Chondrocyte (in vitro differentiated cells): ENCODE data around the gene RNASEH1. TPM values are rescaled to one million over a fixed set of nuclear protein-coding genes. Genes with fewer than 3 reads are reported as not detected.

ENCODE experiments used
- DNase-seq: peaks from one replicate; pipeline ENCODE4 v3.0.0; 2021; ENCODE audit warnings: mixed read lengths, low spot score
- H3K27ac Mint-ChIP-seq: one replicate; pipeline ENCODE4 v1.8.0; 2021; ENCODE audit warnings: mild to moderate bottlenecking, moderate library complexity, mixed read lengths; ENCODE audit not compliant: unreplicated experiment
- H3K27me3 Mint-ChIP-seq: 2 replicates; pipeline ENCODE4 v1.8.0; 2021; ENCODE audit warnings: low read depth, mixed read lengths
- H3K36me3 Mint-ChIP-seq: 2 replicates; pipeline ENCODE4 v1.8.0; 2021; ENCODE audit warnings: low read depth, mixed read lengths
- H3K4me1 Mint-ChIP-seq: 2 replicates; pipeline ENCODE4 v1.8.0; 2021; ENCODE audit warnings: low read depth, mild to moderate bottlenecking, mixed read lengths
- H3K4me3 Mint-ChIP-seq: one replicate; pipeline ENCODE4 v1.8.0; 2021; ENCODE audit warnings: mild to moderate bottlenecking, moderate library complexity, mixed read lengths; ENCODE audit not compliant: unreplicated experiment
- H3K9me3 Mint-ChIP-seq: 2 replicates; pipeline ENCODE4 v1.8.0; 2021; ENCODE audit warnings: low read depth, mixed read lengths
- total RNA-seq: library from RNA; stranded (reverse); gene quantifications from 3 replicates; pipeline ENCODE4 v1.2.1, GENCODE V29; 2021
- TF ChIP-seq, protein P1 (sequence below): fragments of 200-600 bp; sonication (generic); IDR thresholded peaks from 2 replicates; pipeline ENCODE4 v1.5.0; 2021; ENCODE audit warnings: antibody characterized with exemption, mild to moderate bottlenecking, moderate library complexity

Gene RNASEH1
- total RNA-seq, 1 donor from 2014 or later = 28.9 TPM

DNA sequence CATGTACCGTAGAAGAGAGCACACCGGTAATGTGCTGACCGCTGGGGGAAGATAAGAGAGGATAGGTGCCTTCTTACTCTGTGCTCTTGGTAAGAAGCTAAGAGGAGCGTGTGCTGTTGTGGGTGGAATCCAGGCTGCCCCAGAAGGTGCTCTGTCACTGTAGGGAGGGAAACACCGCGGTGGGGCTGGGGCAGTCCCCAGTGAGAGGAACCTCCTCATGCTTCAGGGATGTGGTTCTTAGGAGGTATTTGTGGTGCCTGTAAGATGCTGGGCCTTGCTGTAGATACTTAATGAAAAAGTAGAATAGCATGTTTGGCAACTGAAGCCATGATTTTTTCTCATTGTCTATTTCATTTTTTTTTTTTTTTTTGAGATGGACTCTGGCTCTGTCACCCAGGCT, 37.9 kb upstream of the RNASEH1 start:
- H3K9me3 Mint-ChIP-seq = no peaks in the 10 kb centered on the region
- no peaks in the 10 kb centered on the region for H3K36me3 Mint-ChIP-seq
- TF ChIP-seq, protein P1, sequence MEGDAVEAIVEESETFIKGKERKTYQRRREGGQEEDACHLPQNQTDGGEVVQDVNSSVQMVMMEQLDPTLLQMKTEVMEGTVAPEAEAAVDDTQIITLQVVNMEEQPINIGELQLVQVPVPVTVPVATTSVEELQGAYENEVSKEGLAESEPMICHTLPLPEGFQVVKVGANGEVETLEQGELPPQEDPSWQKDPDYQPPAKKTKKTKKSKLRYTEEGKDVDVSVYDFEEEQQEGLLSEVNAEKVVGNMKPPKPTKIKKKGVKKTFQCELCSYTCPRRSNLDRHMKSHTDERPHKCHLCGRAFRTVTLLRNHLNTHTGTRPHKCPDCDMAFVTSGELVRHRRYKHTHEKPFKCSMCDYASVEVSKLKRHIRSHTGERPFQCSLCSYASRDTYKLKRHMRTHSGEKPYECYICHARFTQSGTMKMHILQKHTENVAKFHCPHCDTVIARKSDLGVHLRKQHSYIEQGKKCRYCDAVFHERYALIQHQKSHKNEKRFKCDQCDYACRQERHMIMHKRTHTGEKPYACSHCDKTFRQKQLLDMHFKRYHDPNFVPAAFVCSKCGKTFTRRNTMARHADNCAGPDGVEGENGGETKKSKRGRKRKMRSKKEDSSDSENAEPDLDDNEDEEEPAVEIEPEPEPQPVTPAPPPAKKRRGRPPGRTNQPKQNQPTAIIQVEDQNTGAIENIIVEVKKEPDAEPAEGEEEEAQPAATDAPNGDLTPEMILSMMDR = no peak
- H3K4me1 Mint-ChIP-seq = peaks cover 3% of the 10 kb centered on the region
- no peak overlapping the region for H3K4me3 Mint-ChIP-seq
- peaks cover 2% of the 10 kb centered on the region for H3K27me3 Mint-ChIP-seq
- no peak overlapping the region for H3K27ac Mint-ChIP-seq
- DNase-seq = peak; percentile 34

DNA sequence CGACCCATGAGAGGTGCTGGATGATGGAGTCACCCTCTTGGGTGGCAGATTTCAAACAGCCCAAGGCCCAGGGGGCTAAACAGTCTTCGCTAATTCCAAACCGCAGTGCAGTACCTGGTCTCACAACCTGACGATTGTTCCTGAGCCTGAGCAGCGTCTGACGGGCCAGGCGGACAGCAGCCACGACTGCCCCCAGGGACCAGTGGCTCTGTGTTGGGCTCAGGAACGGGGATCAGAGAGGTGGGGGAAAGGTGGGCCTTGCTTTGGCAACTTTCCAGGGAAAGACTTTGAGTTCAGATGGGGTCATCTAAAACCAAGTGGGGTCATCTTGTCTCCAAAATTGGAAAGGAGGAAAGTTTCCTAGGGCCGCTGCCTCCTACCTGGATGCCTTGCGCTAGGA, 37.3 kb upstream of the RNASEH1 start:
- no peaks in the 10 kb centered on the region for H3K36me3 Mint-ChIP-seq
- H3K27ac Mint-ChIP-seq = no peak overlapping the region
- no peak overlapping the region for H3K4me3 Mint-ChIP-seq
- H3K4me1 Mint-ChIP-seq = peaks cover 3% of the 10 kb centered on the region
- TF ChIP-seq, protein P1 = no peak
- H3K9me3 Mint-ChIP-seq = no peaks in the 10 kb centered on the region
- peaks cover 2% of the 10 kb centered on the region for H3K27me3 Mint-ChIP-seq
- DNase-seq = peak; percentile 70

DNA sequence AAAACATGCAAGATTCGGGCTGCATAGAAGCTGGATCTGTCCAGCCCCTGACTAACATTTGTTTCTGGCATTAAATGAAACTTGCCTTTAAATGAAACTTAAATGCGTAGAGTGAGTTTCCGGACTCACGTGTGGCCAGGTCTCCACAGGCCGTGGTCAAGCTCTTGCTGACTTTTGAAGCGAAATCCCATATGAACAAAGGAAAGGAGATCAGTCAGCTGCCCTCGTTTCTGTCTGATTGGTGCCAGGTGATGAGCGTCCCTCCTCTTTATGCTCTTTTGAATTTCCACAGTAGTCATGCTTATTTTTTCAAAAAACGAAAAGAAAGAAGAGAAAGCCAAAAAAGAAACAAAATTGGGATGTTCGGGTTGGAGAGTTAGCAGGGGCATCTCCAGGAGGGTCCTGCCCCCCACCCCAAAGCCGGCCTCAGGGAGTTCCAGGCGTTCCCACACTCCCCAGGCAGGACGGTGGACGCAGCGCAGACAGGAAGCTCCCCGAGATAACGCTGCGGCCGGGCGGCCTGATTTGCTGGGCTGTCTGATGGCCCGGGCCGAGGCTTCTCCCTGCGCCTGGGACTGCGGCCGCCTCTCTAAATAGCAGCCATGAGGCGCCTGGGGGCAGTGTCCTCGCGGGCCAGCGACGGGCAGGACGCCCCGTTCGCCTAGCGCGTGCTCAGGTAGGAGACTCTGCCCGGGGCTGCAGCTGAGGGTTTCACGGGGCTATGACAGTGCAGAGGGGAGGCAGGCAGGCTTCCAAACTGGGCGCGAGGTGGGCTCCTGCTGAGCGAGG, 36.6 kb upstream of the RNASEH1 start, which contains the start of gene COLEC11:
TSS of gene COLEC11 (plus strand) at position 620 of the 789 bp plus-strand sequence. CDS start 9,229 bp downstream, outside the sequence.
- DNase-seq = peak; percentile 66
- H3K27ac Mint-ChIP-seq = no peak within 1 kb of the TSS
- peak within 1 kb of the TSS; percentile 25 for H3K4me3 Mint-ChIP-seq

DNA sequence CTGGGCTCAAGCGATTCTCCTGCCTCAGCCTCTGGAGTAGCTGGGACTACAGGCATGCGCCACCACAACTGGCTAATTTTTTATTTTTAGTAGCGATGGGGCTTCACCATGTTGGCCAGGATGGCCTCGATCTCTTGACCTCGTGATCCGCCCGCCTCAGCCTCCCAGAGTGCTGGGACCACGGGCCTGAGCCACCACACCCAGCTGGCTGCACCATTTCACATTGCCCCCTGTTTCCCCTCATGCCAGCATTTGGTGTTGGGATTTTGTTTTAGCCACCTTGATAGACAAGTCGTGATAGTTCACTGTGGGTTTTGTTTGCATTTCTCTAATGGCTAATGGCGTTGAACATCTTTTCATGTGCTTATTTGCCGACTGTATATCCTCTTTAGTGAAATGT, 31.0 kb upstream of the RNASEH1 start:
- Mint-ChIP-seq H3K36me3 (peaks cover 1% of the 10 kb centered on the region), H3K4me1 (peaks cover 26% of the 10 kb centered on the region), H3K27me3 (no peaks in the 10 kb centered on the region), H3K4me3 (no peak overlapping the region), H3K9me3 (no peaks in the 10 kb centered on the region), H3K27ac (no peak overlapping the region)
- DNase-seq = peak; percentile 30
- TF ChIP-seq, protein P1 = no peak

More for the DNA sequence above, 36.6 kb upstream of the RNASEH1 start, which contains the start of gene COLEC11:
- no peaks in the 10 kb centered on the region for H3K9me3 Mint-ChIP-seq
- H3K27me3 Mint-ChIP-seq = peaks cover 2% of the 10 kb centered on the region
- TF ChIP-seq, protein P1 = peak; percentile 36
- no peaks in the 10 kb centered on the region for H3K36me3 Mint-ChIP-seq
- H3K4me1 Mint-ChIP-seq = peaks cover 3% of the 10 kb centered on the region

DNA sequence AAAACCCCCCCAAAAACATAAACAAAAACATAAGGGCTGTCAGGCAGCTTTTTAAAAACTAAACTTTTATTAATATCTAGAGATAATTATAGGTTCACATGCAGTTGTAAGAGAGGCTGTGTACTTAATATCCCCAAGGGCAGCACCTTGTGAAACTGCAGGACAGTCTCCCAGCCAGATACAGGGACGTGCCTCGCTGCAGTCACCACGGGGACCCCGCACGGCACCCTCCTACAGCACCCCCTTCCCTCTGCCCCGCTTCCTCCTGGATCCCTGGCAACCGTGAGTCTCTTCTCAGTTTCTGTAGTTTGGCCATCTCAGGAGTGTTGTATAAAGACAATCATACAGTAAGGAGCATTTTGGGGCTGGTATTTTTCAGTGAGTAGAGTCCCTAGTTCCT, 30.0 kb upstream of the RNASEH1 start:
- no peak overlapping the region for H3K4me3 Mint-ChIP-seq
- peak; percentile 35 for DNase-seq
- H3K27ac Mint-ChIP-seq = no peak overlapping the region
- peaks cover 26% of the 10 kb centered on the region for H3K4me1 Mint-ChIP-seq
- peaks cover 3% of the 10 kb centered on the region for H3K36me3 Mint-ChIP-seq
- H3K27me3 Mint-ChIP-seq = no peaks in the 10 kb centered on the region
- TF ChIP-seq, protein P1 = no peak
- H3K9me3 Mint-ChIP-seq = no peaks in the 10 kb centered on the region
